Activated T-cell treated with anti-CD3 and anti-CD28 coated beads, Interleukin-2, amount 50 U/mL, for 72 hours (primary cell): ENCODE measurements around the gene HTR6. TPM values are rescaled to one million over a fixed set of nuclear protein-coding genes. Genes with fewer than 3 reads are reported as not detected.

Experiments
- ATAC-seq, 2 donors: fragments of 150-1000 bp; cut with Tn5 transposase; replicated peaks in 1 of 2; 2 replicates each; pipeline ENCODE4 v1.10.0; 2021; ENCODE audit warnings: moderate library complexity in 2 of 2, mild to moderate bottlenecking in 1 of 2
- DNase-seq, 2 donors: peaks; one replicate each; pipeline ENCODE4 v3.0.0; 2021 to 2022; ENCODE audit warnings: mixed read lengths in 1 of 2
- H3K27ac Mint-ChIP-seq: one replicate; pipeline ENCODE4 v1.8.0; 2022; ENCODE audit warnings: mild to moderate bottlenecking, moderate library complexity, mixed read lengths
- H3K27me3 Mint-ChIP-seq: one replicate; pipeline ENCODE4 v1.8.0; 2022; ENCODE audit warnings: low read depth, mixed read lengths
- H3K36me3 Mint-ChIP-seq, 2 donors: one replicate each; pipeline ENCODE4 v1.8.0; 2022; ENCODE audit warnings: mixed read lengths in 2 of 2, mild to moderate bottlenecking in 1 of 2; ENCODE audit not compliant: insufficient read depth in 2 of 2
- H3K4me1 Mint-ChIP-seq: one replicate; pipeline ENCODE4 v1.8.0; 2022; ENCODE audit warnings: low read depth, mixed read lengths
- H3K4me3 Mint-ChIP-seq, 2 donors: one replicate each; pipeline ENCODE4 v1.8.0; 2022; ENCODE audit warnings: mild to moderate bottlenecking in 2 of 2, mixed read lengths in 2 of 2, moderate library complexity in 2 of 2
- H3K9me3 Mint-ChIP-seq, 2 donors: one replicate each; pipeline ENCODE4 v1.8.0; 2022; ENCODE audit warnings: mixed read lengths in 2 of 2
- total RNA-seq, 2 donors: library from RNA; stranded (reverse); gene quantifications; one replicate each; pipeline ENCODE4 v1.2.3, GENCODE V29; 2022

The HTR6 gene
- total RNA-seq, 2 donors from 2014 or later: 0.32 to 0.55 TPM

- Mint-ChIP-seq H3K9me3 (peaks cover 0 to 7% of the 10 kb centered on the region in 2 donors), H3K27ac (peak overlapping the region; percentile 6), H3K36me3 (peaks cover 11 to 18% of the 10 kb centered on the region in 2 donors), H3K27me3 (no peaks in the 10 kb centered on the region), H3K4me1 (peaks cover 25% of the 10 kb centered on the region), H3K4me3 (no peak overlapping the region)
- ATAC-seq (peak in 1 of 2 donors; percentile 37), DNase-seq (no peak)
Measured at GRCh38 chr1:19688041-19688842, 23.6 kb downstream of the HTR6 start.

GRCh38 chr1:19689085-19689757 is 24.5 kb downstream of the HTR6 start:
- Mint-ChIP-seq H3K9me3 (peaks cover 0 to 7% of the 10 kb centered on the region in 2 donors), H3K4me1 (peaks cover 25% of the 10 kb centered on the region), H3K36me3 (peaks cover 11 to 18% of the 10 kb centered on the region in 2 donors), H3K4me3 (no peak overlapping the region), H3K27ac (no peak overlapping the region), H3K27me3 (no peaks in the 10 kb centered on the region)
- no peak for DNase-seq
- no peak for ATAC-seq

GRCh38 chr1:19689856-19690255 is 25.2 kb downstream of the HTR6 start:
- peaks cover 0 to 7% of the 10 kb centered on the region in 2 donors for H3K9me3 Mint-ChIP-seq
- no peak for ATAC-seq
- H3K4me1 Mint-ChIP-seq: peaks cover 25% of the 10 kb centered on the region
- DNase-seq: peak in 1 of 2 donors; percentile 4
- no peak overlapping the region for H3K27ac Mint-ChIP-seq
- H3K36me3 Mint-ChIP-seq: peaks cover 11 to 18% of the 10 kb centered on the region in 2 donors
- H3K4me3 Mint-ChIP-seq: no peak overlapping the region
- no peaks in the 10 kb centered on the region for H3K27me3 Mint-ChIP-seq

GRCh38 chr1:19690342-19690741 is 25.7 kb downstream of the HTR6 start:
- ATAC-seq (no peak), DNase-seq (no peak)
- Mint-ChIP-seq H3K4me1 (peaks cover 25% of the 10 kb centered on the region), H3K36me3 (peaks cover 11 to 18% of the 10 kb centered on the region in 2 donors), H3K27ac (no peak overlapping the region), H3K4me3 (peak overlapping the region in 1 of 2 donors; percentile 24), H3K9me3 (peaks cover 0 to 7% of the 10 kb centered on the region in 2 donors), H3K27me3 (no peaks in the 10 kb centered on the region)

- Mint-ChIP-seq H3K9me3 (peaks cover 0 to 2% of the 10 kb centered on the region in 2 donors), H3K27me3 (no peaks in the 10 kb centered on the region), H3K36me3 (peaks cover 9 to 14% of the 10 kb centered on the region in 2 donors), H3K4me1 (peaks cover 12% of the 10 kb centered on the region), H3K4me3 (no peak overlapping the region), H3K27ac (no peak overlapping the region)
- ATAC-seq (no peak), DNase-seq (no peak)
Measured at GRCh38 chr1:19694298-19694697, 29.6 kb downstream of the HTR6 start.

- DNase-seq (no peak), ATAC-seq (no peak)
- Mint-ChIP-seq H3K4me1 (peaks cover 9% of the 10 kb centered on the region), H3K4me3 (no peak overlapping the region), H3K36me3 (peaks cover 4 to 9% of the 10 kb centered on the region in 2 donors), H3K9me3 (no peaks in the 10 kb centered on the region), H3K27me3 (no peaks in the 10 kb centered on the region), H3K27ac (no peak overlapping the region)
Measured at GRCh38 chr1:19695772-19696171, 31.1 kb downstream of the HTR6 start.

- H3K4me3 Mint-ChIP-seq: no peak overlapping the region
- no peaks in the 10 kb centered on the region for H3K9me3 Mint-ChIP-seq
- no peak for DNase-seq
- peaks cover 1 to 3% of the 10 kb centered on the region in 2 donors for H3K36me3 Mint-ChIP-seq
- H3K27ac Mint-ChIP-seq: no peak overlapping the region
- no peak for ATAC-seq
- H3K27me3 Mint-ChIP-seq: no peaks in the 10 kb centered on the region
- H3K4me1 Mint-ChIP-seq: peaks cover 9% of the 10 kb centered on the region
Measured at GRCh38 chr1:19696820-19697219, 32.1 kb downstream of the HTR6 start.

- DNase-seq: no peak
- H3K27ac Mint-ChIP-seq: no peak overlapping the region
- no peaks in the 10 kb centered on the region for H3K27me3 Mint-ChIP-seq
- no peak for ATAC-seq
- no peak overlapping the region for H3K4me3 Mint-ChIP-seq
- H3K36me3 Mint-ChIP-seq: peaks cover 0 to 3% of the 10 kb centered on the region in 2 donors
- H3K9me3 Mint-ChIP-seq: no peaks in the 10 kb centered on the region
- peaks cover 9% of the 10 kb centered on the region for H3K4me1 Mint-ChIP-seq
Measured at GRCh38 chr1:19698181-19698580, 33.5 kb downstream of the HTR6 start.

- ATAC-seq (no peak), DNase-seq (no peak)
- Mint-ChIP-seq H3K9me3 (no peaks in the 10 kb centered on the region), H3K27me3 (no peaks in the 10 kb centered on the region), H3K4me1 (peaks cover 15% of the 10 kb centered on the region), H3K27ac (no peak overlapping the region), H3K36me3 (peaks cover 0 to 3% of the 10 kb centered on the region in 2 donors), H3K4me3 (no peak overlapping the region)
Measured at GRCh38 chr1:19700079-19700777, 35.6 kb downstream of the HTR6 start.

- H3K9me3 Mint-ChIP-seq: no peaks in the 10 kb centered on the region
- H3K27ac Mint-ChIP-seq: no peak overlapping the region
- H3K4me3 Mint-ChIP-seq: no peak overlapping the region
- H3K27me3 Mint-ChIP-seq: no peaks in the 10 kb centered on the region
- no peak for DNase-seq
- no peak for ATAC-seq
- no peaks in the 10 kb centered on the region for H3K36me3 Mint-ChIP-seq
- peaks cover 15% of the 10 kb centered on the region for H3K4me1 Mint-ChIP-seq
Measured at GRCh38 chr1:19703280-19703679, 38.6 kb downstream of the HTR6 start.

GRCh38 chr1:19704247-19705113 is 39.8 kb downstream of the HTR6 start:
- Mint-ChIP-seq H3K4me3 (no peak overlapping the region), H3K9me3 (no peaks in the 10 kb centered on the region), H3K4me1 (peaks cover 25% of the 10 kb centered on the region), H3K36me3 (no peaks in the 10 kb centered on the region), H3K27ac (no peak overlapping the region), H3K27me3 (no peaks in the 10 kb centered on the region)
- DNase-seq (peak; percentile 49 to 66), ATAC-seq (peak; percentile 60 to 67)

- H3K4me3 Mint-ChIP-seq: no peak overlapping the region
- H3K9me3 Mint-ChIP-seq: no peaks in the 10 kb centered on the region
- peaks cover 2 to 3% of the 10 kb centered on the region in 2 donors for H3K36me3 Mint-ChIP-seq
- H3K4me1 Mint-ChIP-seq: peaks cover 24% of the 10 kb centered on the region
- no peaks in the 10 kb centered on the region for H3K27me3 Mint-ChIP-seq
- ATAC-seq (no peak), DNase-seq (no peak)
- H3K27ac Mint-ChIP-seq: no peak overlapping the region
Measured at GRCh38 chr1:19705464-19705863, 40.8 kb downstream of the HTR6 start.
